Glomerular endothelial cell (primary cell): ENCODE results near the gene C1orf21. TPM values are rescaled to one million over a fixed set of nuclear protein-coding genes. Genes with fewer than 3 reads are reported as not detected.
"Not testable (repeated sequence)": the region's sequence is repeated elsewhere in the genome, so short reads cannot be mapped to it uniquely, and the experiment has no call there.

Experiments used
- DNase-seq: peaks from one replicate; pipeline ENCODE4 v3.0.0-alpha.2; 2011; ENCODE audit warnings: low read depth, low spot score; ENCODE audit errors: extremely low read depth
- total RNA-seq: library from RNA; depleted of rRNA; stranded (reverse); fragments of >200 nt; gene quantifications from 2 replicates; pipeline ENCODE4 v1.2.3, GENCODE V29; 2015

Gene C1orf21
- total RNA-seq: 20.7 and 28.1 TPM in 2 replicates

- no peak for DNase-seq
These were observed at the start of gene C1orf21 for GRCh38 chr1:184386312-184387068. C1orf21 (plus strand) TSS chr1:184387029; CDS start chr1:184477510, 90,481 bp downstream.

GRCh38 chr1:184337865-184338264, 49.0 kb upstream of the C1orf21 start:
- DNase-seq: not testable (repeated sequence)

GRCh38 chr1:184340984-184341383, 45.8 kb upstream of the C1orf21 start:
- DNase-seq: no peak

GRCh38 chr1:184350573-184350972, 36.3 kb upstream of the C1orf21 start:
- DNase-seq: no peak

GRCh38 chr1:184351416-184351975, 35.3 kb upstream of the C1orf21 start:
- no peak for DNase-seq

- no peak for DNase-seq
These were observed 34.1 kb upstream of the C1orf21 start for GRCh38 chr1:184352776-184353175.

- no peak for DNase-seq
These were observed 32.1 kb upstream of the C1orf21 start for GRCh38 chr1:184354719-184355118.

GRCh38 chr1:184356891-184357290, 29.9 kb upstream of the C1orf21 start:
- no peak for DNase-seq

GRCh38 chr1:184358256-184358655, 28.6 kb upstream of the C1orf21 start:
- DNase-seq: no peak

GRCh38 chr1:184359909-184360308, 26.9 kb upstream of the C1orf21 start:
- DNase-seq: no peak

- no peak for DNase-seq
These were observed 24.0 kb upstream of the C1orf21 start for GRCh38 chr1:184362876-184363275.

GRCh38 chr1:184365699-184366098, 21.1 kb upstream of the C1orf21 start:
- no peak for DNase-seq

GRCh38 chr1:184366997-184367396, 19.8 kb upstream of the C1orf21 start:
- no peak for DNase-seq

- DNase-seq: no peak
These were observed 19.3 kb upstream of the C1orf21 start for GRCh38 chr1:184367427-184368038.

GRCh38 chr1:184368354-184368753, 18.5 kb upstream of the C1orf21 start:
- DNase-seq: no peak

- no peak for DNase-seq
These were observed 16.0 kb upstream of the C1orf21 start for GRCh38 chr1:184370850-184371249.

GRCh38 chr1:184373155-184373554, 13.7 kb upstream of the C1orf21 start:
- no peak for DNase-seq

- no peak for DNase-seq
These were observed 10.5 kb upstream of the C1orf21 start for GRCh38 chr1:184376369-184376768.

- no peak for DNase-seq
These were observed 7.6 kb upstream of the C1orf21 start for GRCh38 chr1:184379111-184379752.

GRCh38 chr1:184380468-184380867, 6.4 kb upstream of the C1orf21 start:
- no peak for DNase-seq

- no peak for DNase-seq
These were observed 3.0 kb upstream of the C1orf21 start for GRCh38 chr1:184383772-184384323.
